Nephron progenitor cell (in vitro differentiated cells): ENCODE data around the gene ELN.

ENCODE experiments used
- DNase-seq: peaks from one replicate; pipeline ENCODE4 v3.0.0; 2021
- H3K27ac Mint-ChIP-seq: 2 replicates; pipeline ENCODE4 v1.8.0; 2021; ENCODE audit warnings: mild to moderate bottlenecking, moderate library complexity, mixed read lengths
- H3K27me3 Mint-ChIP-seq: 2 replicates; pipeline ENCODE4 v1.8.0; 2021; ENCODE audit warnings: mild to moderate bottlenecking, low read depth, mixed read lengths; ENCODE audit not compliant: poor library complexity
- H3K36me3 Mint-ChIP-seq: 2 replicates; pipeline ENCODE4 v1.8.0; 2021; ENCODE audit warnings: low read depth, mixed read lengths
- H3K4me1 Mint-ChIP-seq: 2 replicates; pipeline ENCODE4 v1.8.0; 2021; ENCODE audit warnings: mixed read lengths
- H3K4me3 Mint-ChIP-seq: 2 replicates; pipeline ENCODE4 v1.8.0; 2021; ENCODE audit warnings: mild to moderate bottlenecking, moderate library complexity, mixed read lengths
- H3K9me3 Mint-ChIP-seq: 2 replicates; pipeline ENCODE4 v1.8.0; 2021; ENCODE audit warnings: mild to moderate bottlenecking, moderate library complexity, mixed read lengths
- CTCF ChIP-seq: fragments of 200-600 bp; sonication (generic); IDR thresholded peaks from 2 replicates; pipeline ENCODE4 v1.5.0; 2021; ENCODE audit warnings: antibody characterized with exemption

Gene ELN

GRCh38 chr7:74026903-74027682 lies 880 bp upstream of the ELN start:
- Mint-ChIP-seq H3K27me3 (peaks cover 26% of the 10 kb centered on the region), H3K4me1 (peaks cover 59% of the 10 kb centered on the region), H3K9me3 (no peaks in the 10 kb centered on the region), H3K36me3 (no peaks in the 10 kb centered on the region), H3K27ac (no peak overlapping the region), H3K4me3 (no peak overlapping the region)
- peak; percentile 95 for TF ChIP-seq CTCF
- peak; percentile 86 for DNase-seq

GRCh38 chr7:74028321-74028838 lies 407 bp downstream of the ELN start:
- TF ChIP-seq CTCF, result no peak
- no peak for DNase-seq
- Mint-ChIP-seq H3K4me1 (peaks cover 57% of the 10 kb centered on the region), H3K36me3 (no peaks in the 10 kb centered on the region), H3K27ac (no peak overlapping the region), H3K4me3 (no peak overlapping the region), H3K9me3 (no peaks in the 10 kb centered on the region), H3K27me3 (peaks cover 26% of the 10 kb centered on the region)

GRCh38 chr7:74029089-74029785 lies 1.3 kb downstream of the ELN start:
- peak overlapping the region; percentile 22 for H3K4me3 Mint-ChIP-seq
- no peaks in the 10 kb centered on the region for H3K9me3 Mint-ChIP-seq
- no peak for TF ChIP-seq CTCF
- peaks cover 59% of the 10 kb centered on the region for H3K4me1 Mint-ChIP-seq
- H3K27ac Mint-ChIP-seq, result no peak overlapping the region
- H3K36me3 Mint-ChIP-seq, result no peaks in the 10 kb centered on the region
- DNase-seq, result no peak
- H3K27me3 Mint-ChIP-seq, result peaks cover 21% of the 10 kb centered on the region

GRCh38 chr7:74029991-74030415 lies 2.0 kb downstream of the ELN start:
- Mint-ChIP-seq H3K27ac (no peak overlapping the region), H3K4me1 (peaks cover 59% of the 10 kb centered on the region), H3K4me3 (peak overlapping the region; percentile 41), H3K9me3 (no peaks in the 10 kb centered on the region), H3K36me3 (no peaks in the 10 kb centered on the region), H3K27me3 (peaks cover 13% of the 10 kb centered on the region)
- no peak for TF ChIP-seq CTCF
- no peak for DNase-seq

GRCh38 chr7:74030861-74031260 lies 2.9 kb downstream of the ELN start:
- H3K4me1 Mint-ChIP-seq, result peaks cover 59% of the 10 kb centered on the region
- no peak for TF ChIP-seq CTCF
- DNase-seq, result no peak
- H3K27me3 Mint-ChIP-seq, result peaks cover 12% of the 10 kb centered on the region
- no peak overlapping the region for H3K27ac Mint-ChIP-seq
- H3K36me3 Mint-ChIP-seq, result no peaks in the 10 kb centered on the region
- no peaks in the 10 kb centered on the region for H3K9me3 Mint-ChIP-seq
- no peak overlapping the region for H3K4me3 Mint-ChIP-seq
